GM19397 (cell line): ENCODE measurements around the gene ANKRD62.
"Not testable (repeated sequence)": the region's sequence is repeated elsewhere in the genome, so short reads cannot be mapped to it uniquely, and the experiment has no call there.

Experiments
- ATAC-seq: cut with Tn5 transposase; IDR thresholded peaks from one replicate; pipeline ENCODE4 v1.9.1; 2021; ENCODE audit warnings: mild to moderate bottlenecking, moderate library complexity; ENCODE audit not compliant: unreplicated experiment

The ANKRD62 gene

DNA sequence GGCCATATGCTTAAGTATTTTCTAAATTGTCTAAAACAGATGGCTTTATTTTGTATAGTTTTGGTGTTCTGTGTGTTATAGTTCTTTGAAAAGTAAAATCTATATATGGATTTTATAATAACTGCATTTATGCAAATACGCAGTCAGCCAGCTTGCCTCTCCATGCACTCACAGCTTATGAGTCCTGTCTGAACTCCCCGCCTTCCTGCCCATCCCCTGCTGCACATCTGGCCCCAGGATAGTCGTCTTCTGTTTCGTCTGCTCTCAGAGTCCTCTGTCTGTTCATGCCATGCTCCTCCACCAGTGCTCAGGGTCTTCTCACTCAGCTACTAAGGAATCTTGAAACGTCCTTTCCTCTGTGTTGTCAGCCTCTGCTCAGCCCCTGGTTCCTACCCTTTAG is 28.2 kb upstream of the ANKRD62 start:
- no peak for ATAC-seq

DNA sequence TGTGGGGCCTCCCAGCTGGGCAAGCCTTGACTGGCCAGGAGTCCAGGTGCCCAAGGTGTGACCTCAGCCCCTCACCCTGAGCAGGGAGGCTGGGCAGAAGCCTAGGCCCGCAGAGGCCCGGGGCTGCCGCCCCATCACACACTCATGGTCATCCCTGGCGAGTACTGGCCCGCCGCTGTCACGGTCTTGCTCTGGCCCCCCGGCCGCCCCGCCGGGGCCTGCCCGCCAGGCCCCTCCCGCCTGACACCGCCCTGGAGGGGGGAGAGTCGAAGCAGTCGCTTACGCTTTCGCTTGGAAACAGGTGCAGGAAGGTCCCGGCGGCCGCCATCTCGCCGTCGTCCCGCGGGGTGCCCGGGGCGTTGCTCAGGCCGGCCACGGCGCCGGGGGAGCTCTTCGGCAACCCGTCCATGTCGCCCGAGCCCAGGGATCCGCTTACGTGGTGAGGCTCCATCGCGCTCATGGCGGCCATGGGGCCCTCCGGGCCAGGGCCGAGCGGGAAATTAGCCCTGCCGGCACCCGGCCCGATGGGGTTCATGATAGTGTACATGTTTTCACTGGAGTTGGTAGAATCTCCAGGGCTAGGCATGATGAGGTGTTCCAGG is 26.6 kb upstream of the ANKRD62 start:
- ATAC-seq, result no peak

- ATAC-seq, result no peak
These were observed 26.0 kb upstream of the ANKRD62 start for GRCh38 chr18:12067671-12068070.

DNA sequence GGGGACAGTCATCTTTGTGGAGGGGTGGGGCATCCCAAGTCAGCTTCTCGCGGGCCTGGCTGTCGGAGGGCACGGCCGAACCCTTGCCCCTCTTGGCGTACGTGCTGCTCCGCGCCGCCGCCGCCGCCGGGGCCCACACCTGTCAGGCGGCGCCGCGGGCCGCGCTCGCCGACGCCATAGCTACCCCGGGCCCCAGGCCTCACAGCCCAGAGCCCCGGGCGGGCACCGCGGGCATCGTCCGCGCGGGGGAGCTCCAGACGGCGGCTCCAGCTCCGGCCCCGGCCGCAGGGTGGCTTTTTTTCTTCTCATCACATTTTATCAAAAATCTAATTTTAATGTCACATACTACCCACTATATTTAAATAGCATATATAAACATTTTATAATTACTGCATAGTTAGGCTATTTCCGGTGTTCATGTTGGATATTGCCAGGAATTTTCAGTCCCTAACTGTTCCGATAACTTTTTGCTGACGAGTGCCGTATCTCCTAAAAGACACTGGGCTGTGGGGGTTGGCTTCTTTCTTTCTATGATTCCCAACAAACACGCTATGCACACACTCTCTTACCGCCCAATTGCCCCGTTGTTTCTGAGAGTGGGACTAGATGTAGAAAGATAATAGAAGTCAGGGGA is 25.2 kb upstream of the ANKRD62 start:
- not testable (repeated sequence) for ATAC-seq

- ATAC-seq, result no peak
These were observed 24.7 kb upstream of the ANKRD62 start for GRCh38 chr18:12068950-12069320.

DNA sequence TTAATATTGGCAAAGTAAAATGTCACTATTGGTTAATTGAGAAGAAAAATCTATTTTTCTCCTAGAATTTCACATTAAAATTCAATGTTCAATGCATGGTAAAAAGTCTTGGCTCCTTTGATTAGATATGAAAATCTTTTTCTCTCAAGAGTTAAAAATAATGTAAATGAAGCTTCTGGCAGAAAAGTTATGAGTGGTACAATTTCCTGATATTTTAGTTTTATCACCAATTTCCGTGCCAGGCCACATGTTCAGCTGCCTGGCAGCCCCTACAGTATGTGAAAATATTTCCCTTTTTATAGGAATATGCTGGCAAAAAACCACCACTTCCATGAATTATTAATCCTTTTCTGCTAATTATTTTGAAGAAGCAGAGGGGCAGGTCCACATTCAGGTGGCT is 22.6 kb upstream of the ANKRD62 start:
- not testable (repeated sequence) for ATAC-seq

- no peak for ATAC-seq
These were observed 20.6 kb upstream of the ANKRD62 start for GRCh38 chr18:12072996-12073395.

GRCh38 chr18:12074736-12075135 is 18.9 kb upstream of the ANKRD62 start:
- ATAC-seq, result no peak

DNA sequence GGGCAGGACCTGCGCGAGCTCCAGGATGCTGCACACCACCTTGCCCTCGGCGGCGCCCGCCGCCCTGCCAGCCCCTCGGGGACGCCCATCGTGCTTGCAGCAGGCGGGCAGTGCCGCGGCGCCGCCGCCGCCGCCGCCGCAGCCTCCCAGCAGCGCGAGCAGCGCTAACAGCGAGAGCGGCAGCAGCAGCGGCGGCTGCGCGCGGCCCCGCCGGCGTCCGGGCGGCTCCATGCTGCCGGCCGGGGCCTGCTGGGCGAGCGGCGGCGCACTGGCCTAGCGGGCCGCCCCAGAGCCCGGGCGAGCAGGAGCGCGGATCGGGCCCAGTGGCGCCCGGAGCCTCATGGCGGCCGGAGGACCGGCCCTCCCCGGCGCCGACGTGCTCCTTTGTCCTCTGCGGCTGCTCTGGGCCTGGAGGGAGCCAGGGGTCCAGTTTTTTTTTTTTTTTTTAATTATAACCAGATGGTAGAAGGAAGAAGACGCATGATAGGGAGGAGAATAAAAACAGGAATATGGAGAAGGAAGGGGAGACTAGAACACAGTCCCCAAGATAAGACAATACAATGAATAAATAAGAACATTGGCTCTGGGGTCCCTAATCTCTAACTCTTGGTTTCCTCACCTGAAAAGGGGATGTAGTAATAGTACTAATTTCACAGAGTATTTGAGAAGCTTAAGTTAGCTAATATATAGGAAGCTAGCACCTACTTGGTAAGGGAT is 17.1 kb upstream of the ANKRD62 start:
- peak; percentile 80 for ATAC-seq

DNA sequence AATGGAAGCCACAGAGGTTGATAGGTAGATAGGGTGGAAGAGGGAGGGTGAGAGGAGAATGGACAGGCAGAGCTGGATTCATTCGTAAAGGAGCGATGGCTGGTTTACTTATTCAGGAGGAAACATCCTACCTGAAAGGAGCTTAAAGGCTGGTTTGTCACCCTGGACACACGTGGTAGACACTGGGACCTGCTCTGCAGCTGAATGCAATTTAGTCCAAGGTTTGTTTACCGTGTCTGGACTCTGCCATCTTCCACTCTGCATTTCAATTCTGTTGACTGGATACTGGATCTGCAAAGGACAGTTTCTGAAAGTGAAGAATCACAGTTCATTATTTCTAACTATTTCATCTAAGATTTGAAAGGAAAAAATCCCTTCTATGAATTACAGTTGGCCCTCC is 15.6 kb upstream of the ANKRD62 start:
- ATAC-seq, result not testable (repeated sequence)

- ATAC-seq, result no peak
These were observed 14.0 kb upstream of the ANKRD62 start for GRCh38 chr18:12079491-12080237.

DNA sequence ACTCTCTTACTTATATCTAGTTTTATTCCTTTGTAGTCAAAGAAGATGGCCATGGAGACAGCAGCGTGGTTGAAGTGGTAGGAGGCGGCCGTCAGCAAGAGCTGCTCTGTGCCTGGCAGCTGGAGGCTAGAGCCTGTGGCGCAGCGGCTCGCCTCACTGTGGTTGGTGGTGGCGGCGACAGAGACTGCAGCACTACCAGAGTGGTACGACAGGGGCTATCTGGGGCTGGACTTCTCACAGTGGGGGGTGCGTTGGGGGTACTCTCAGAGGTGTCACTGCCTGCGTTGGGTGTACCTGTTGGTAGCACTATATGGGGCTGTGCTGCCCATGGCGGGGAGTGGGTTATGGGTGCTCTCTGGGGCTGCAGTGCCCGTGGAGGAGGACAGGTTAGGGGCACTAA is 8.5 kb upstream of the ANKRD62 start:
- ATAC-seq, result no peak

DNA sequence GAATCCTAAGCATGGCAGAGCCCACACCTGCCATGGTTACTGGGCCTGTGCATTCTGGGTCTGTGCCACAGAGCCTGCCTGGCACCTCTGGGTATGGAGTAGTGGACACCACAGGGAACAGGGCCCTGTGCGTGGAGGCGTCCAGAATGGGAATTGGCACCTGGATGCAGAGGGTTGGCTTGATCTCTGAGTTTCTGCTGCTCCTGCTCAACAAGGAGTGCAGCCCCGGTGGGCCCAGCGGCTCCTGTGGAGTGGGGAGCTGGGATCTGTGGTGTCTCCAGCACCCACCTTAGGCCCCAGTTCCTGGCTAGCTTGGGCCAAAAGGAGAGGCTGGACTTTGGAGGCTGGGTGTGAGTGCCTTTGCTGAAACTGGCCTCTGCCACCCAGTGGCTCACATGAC is 7.9 kb upstream of the ANKRD62 start:
- ATAC-seq, result no peak

DNA sequence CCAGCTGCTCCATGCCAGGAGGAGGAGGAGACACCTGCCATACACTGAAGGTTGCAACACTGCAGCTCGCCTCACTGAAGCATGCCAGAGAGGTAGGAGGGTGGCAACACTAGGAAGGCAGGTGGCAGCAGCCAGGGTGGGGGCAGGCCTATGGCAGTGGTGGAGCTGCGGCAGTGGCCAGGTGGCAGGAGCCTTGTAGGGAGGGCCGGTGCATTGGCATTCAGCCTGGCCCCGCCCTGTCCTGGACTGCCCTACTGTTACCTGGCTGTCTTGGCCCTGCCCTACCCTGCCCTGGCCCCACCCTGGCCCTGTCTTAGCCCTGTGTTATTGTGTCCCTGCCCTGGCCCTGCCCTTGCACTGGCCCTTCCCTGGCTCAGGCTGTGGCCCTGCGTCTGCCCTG is 7.4 kb upstream of the ANKRD62 start:
- no peak for ATAC-seq

DNA sequence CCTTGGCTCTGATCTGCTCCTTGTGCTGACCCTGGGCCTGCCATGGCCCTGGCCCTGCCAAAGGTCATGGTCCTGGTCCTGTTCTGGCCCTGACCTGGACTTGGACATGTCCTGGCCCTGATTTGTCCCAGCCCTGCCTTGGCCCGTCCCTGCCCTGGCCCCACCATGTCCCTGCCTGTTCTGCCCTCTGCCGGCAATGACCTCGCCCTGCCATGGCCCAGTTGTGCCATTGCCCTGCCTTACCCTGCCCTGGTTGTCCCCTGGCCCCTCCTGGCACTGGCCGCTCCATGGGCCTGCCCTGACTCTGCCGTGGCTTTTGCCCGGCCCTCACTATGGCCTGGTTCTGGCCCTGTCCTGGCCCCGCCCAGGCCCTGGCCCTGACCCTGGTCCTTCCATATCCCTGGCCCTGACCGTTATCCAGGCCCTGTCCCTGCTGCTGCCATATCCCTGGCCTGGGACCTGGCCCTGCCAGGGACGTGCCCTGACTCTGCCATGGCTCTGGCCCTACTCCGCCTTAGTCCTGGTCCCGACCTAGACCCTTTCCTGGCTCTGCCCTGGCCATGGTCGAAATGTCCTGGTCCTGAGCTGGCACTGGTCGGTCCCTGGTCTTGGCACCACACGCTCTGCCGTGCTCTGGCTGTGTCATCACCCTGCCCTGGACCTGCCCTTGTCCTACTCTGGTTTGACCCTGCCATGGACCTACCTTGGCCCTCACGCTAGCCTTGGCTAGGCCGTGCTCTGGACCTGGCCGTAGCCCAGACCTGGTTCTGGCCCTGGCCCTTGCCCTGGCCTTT is 6.8 kb upstream of the ANKRD62 start:
- ATAC-seq, result no peak

DNA sequence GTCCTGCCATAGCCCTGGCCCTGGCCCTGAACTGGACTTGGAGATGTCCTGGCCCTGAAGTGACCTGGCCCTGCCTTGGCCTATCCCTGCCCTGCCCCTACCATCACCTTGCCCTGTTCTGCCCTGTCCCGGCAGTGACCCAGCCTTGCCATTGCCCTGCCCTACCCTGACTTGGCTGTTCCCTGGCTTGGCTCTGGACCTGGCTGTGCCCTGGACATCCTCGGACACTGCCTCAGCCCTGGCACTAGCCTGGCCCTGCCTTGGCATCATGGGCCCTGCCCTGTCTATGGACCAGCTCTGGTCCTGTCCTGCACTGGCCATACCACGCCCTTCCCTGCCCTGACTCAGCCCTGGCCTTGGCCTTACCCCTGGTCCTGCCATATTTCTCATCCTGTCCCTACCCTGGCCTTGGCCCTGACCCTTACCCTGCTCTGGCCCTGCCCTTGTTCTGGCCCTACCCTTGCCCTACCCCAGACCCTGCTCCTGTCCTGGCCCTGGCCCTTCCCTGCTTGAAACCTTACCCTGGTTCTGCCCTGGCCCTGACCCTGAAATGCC is 6.1 kb upstream of the ANKRD62 start:
- no peak for ATAC-seq

GRCh38 chr18:12088096-12088495 is 5.5 kb upstream of the ANKRD62 start:
- no peak for ATAC-seq

GRCh38 chr18:12088731-12089375 is 4.8 kb upstream of the ANKRD62 start:
- no peak for ATAC-seq

GRCh38 chr18:12091538-12092141 is 2.0 kb upstream of the ANKRD62 start:
- ATAC-seq, result no peak
